GM12891 (cell line): ENCODE data around the gene NPHP1.
"Not testable (repeated sequence)": the region's sequence is repeated elsewhere in the genome, so short reads cannot be mapped to it uniquely, and the experiment has no call there.

Experiments
- PAX5 ChIP-seq: IDR thresholded peaks from 2 replicates; pipeline ENCODE4 v1.6.1; 2011; ENCODE audit warnings: low read length, moderate library complexity, mild to moderate bottlenecking; ENCODE audit not compliant: insufficient read depth, severe bottlenecking
- POLR2AphosphoS5 ChIP-seq: IDR thresholded peaks from 2 replicates; pipeline ENCODE4 v1.6.1; 2011; ENCODE audit warnings: low read depth, low read length, control low read depth

GRCh38 chr2:110222626-110223025 lies 17.8 kb upstream of the NPHP1 start:
- TF ChIP-seq PAX5, POLR2AphosphoS5: not testable (repeated sequence)
